H9 (cell line): ENCODE data around the gene HLA-DOB. TPM values are rescaled to one million over a fixed set of nuclear protein-coding genes. Genes with fewer than 3 reads are reported as not detected.

Experiments
- DNase-seq: peaks from one replicate; pipeline ENCODE4 v3.0.0-alpha.2; 2017
- H2AFZ ChIP-seq: one replicate; pipeline ENCODE4 v1.6.1; 2013; ENCODE audit warnings: mild to moderate bottlenecking, low read length, control low read depth, moderate library complexity
- H2AK5ac ChIP-seq: 2 replicates; pipeline ENCODE4 v1.6.1; 2013; ENCODE audit warnings: low read length, control low read depth, mixed read lengths; ENCODE audit not compliant: insufficient read length
- H2BK120ac ChIP-seq: one replicate; pipeline ENCODE4 v1.6.1; 2013; ENCODE audit warnings: low read depth, mild to moderate bottlenecking, low read length, control low read depth, inconsistent platforms; ENCODE audit not compliant: poor library complexity, severe bottlenecking
- H2BK12ac ChIP-seq: 2 replicates; pipeline ENCODE4 v1.6.1; 2013; ENCODE audit warnings: low read length, control low read depth, mixed read lengths, low read depth; ENCODE audit not compliant: insufficient read length
- H2BK15ac ChIP-seq: 2 replicates; pipeline ENCODE4 v1.6.1; 2013; ENCODE audit warnings: low read depth, low read length, control low read depth
- H2BK20ac ChIP-seq: one replicate; pipeline ENCODE4 v1.6.1; 2013; ENCODE audit warnings: low read depth, mild to moderate bottlenecking, low read length, control low read depth, inconsistent platforms; ENCODE audit not compliant: poor library complexity, severe bottlenecking
- H2BK5ac ChIP-seq: 2 replicates; pipeline ENCODE4 v1.6.1; 2013; ENCODE audit warnings: low read length, control low read depth, mixed read lengths; ENCODE audit not compliant: insufficient read length
- H3K14ac ChIP-seq: 2 replicates; pipeline ENCODE4 v1.6.1; 2013; ENCODE audit warnings: low read length, control low read depth; ENCODE audit not compliant: insufficient read depth
- H3K18ac ChIP-seq: 2 replicates; pipeline ENCODE4 v1.6.1; 2013; ENCODE audit warnings: low read depth, mild to moderate bottlenecking, mixed read lengths, low read length, control low read depth; ENCODE audit not compliant: insufficient read length
- H3K23ac ChIP-seq: 2 replicates; pipeline ENCODE4 v1.6.1; 2013; ENCODE audit warnings: low read length, control low read depth, mixed read lengths, low read depth; ENCODE audit not compliant: insufficient read length
- H3K23me2 ChIP-seq: 2 replicates; pipeline ENCODE4 v1.6.1; 2013; ENCODE audit warnings: low read depth, mild to moderate bottlenecking, mixed read lengths, low read length, control low read depth; ENCODE audit not compliant: insufficient read length, poor library complexity, severe bottlenecking
- H3K27ac ChIP-seq: 2 replicates; pipeline ENCODE4 v1.5.1; 2013; ENCODE audit warnings: low read length, control low read depth, mixed read lengths, low read depth; ENCODE audit not compliant: insufficient read length
- H3K27me3 ChIP-seq: 2 replicates; pipeline ENCODE4 v1.6.1; 2013; ENCODE audit warnings: low read length, control low read depth, inconsistent platforms; ENCODE audit not compliant: insufficient read depth
- H3K4ac ChIP-seq: 2 replicates; pipeline ENCODE4 v1.6.1; 2013; ENCODE audit warnings: low read depth, mild to moderate bottlenecking, control low read depth, inconsistent platforms, low read length, moderate library complexity
- H3K4me1 ChIP-seq: 2 replicates; pipeline ENCODE4 v1.6.1; 2013; ENCODE audit warnings: low read length, control low read depth, inconsistent platforms; ENCODE audit not compliant: insufficient read depth
- H3K4me2 ChIP-seq: 2 replicates; pipeline ENCODE4 v1.6.1; 2013; ENCODE audit warnings: low read length, control low read depth, mixed read lengths; ENCODE audit not compliant: insufficient read length, insufficient read depth
- H3K56ac ChIP-seq: 2 replicates; pipeline ENCODE4 v1.6.1; 2013; ENCODE audit warnings: low read depth, mild to moderate bottlenecking, mixed read lengths, low read length, control low read depth; ENCODE audit not compliant: insufficient read length
- H3K79me1 ChIP-seq: 2 replicates; pipeline ENCODE4 v1.6.1; 2013; ENCODE audit warnings: low read depth, mild to moderate bottlenecking, moderate library complexity, low read length, control low read depth, inconsistent platforms; ENCODE audit not compliant: insufficient read depth, poor library complexity, severe bottlenecking
- H3K79me2 ChIP-seq: 2 replicates; pipeline ENCODE4 v1.6.1; 2013; ENCODE audit warnings: low read length, control low read depth, inconsistent platforms; ENCODE audit not compliant: insufficient read depth
- H3K9ac ChIP-seq: 2 replicates; pipeline ENCODE4 v1.6.1; 2013; ENCODE audit warnings: low read length, control low read depth, mixed read lengths; ENCODE audit not compliant: insufficient read length; ENCODE audit errors: extremely low read depth
- H3K9me3 ChIP-seq: one replicate; pipeline ENCODE4 v1.6.1; 2013; ENCODE audit warnings: low read depth, low read length, inconsistent platforms; ENCODE audit not compliant: control insufficient read depth
- H3T11ph ChIP-seq: one replicate; pipeline ENCODE4 v1.6.1; 2013; ENCODE audit warnings: mild to moderate bottlenecking, low read length, control low read depth, inconsistent platforms
- H4K20me1 ChIP-seq: one replicate; pipeline ENCODE4 v1.6.1; 2013; ENCODE audit not compliant: control insufficient read depth, insufficient read length, insufficient read depth
- H4K5ac ChIP-seq: 2 replicates; pipeline ENCODE4 v1.6.1; 2013; ENCODE audit warnings: low read depth, mild to moderate bottlenecking, mixed read lengths, low read length, control low read depth; ENCODE audit not compliant: insufficient read length
- H4K8ac ChIP-seq: replicated peaks from 2 replicates; pipeline ENCODE4 v1.6.1; 2013; ENCODE audit warnings: low read length, control low read depth, mixed read lengths, low read depth; ENCODE audit not compliant: insufficient read length
- H4K91ac ChIP-seq: 2 replicates; pipeline ENCODE4 v1.6.1; 2013; ENCODE audit warnings: low read depth, mild to moderate bottlenecking, moderate library complexity, mixed read lengths, low read length, control low read depth; ENCODE audit not compliant: insufficient read length
- H3K27ac Mint-ChIP-seq, 3 experiments: 2 replicates in 2 of 3; 3 replicates in 1 of 3; pipeline ENCODE4 v1.8.0; 2020 to 2021; ENCODE audit warnings: mixed read lengths in 3 of 3, mild to moderate bottlenecking in 1 of 3, moderate library complexity in 1 of 3
- H3K27me3 Mint-ChIP-seq: 2 replicates; pipeline ENCODE4 v1.8.0; 2021; ENCODE audit warnings: low read depth, mild to moderate bottlenecking, moderate library complexity, mixed read lengths
- H3K36me3 Mint-ChIP-seq, 3 experiments: 2 replicates in 2 of 3; 3 replicates in 1 of 3; pipeline ENCODE4 v1.8.0; 2020 to 2021; ENCODE audit warnings: low read depth in 3 of 3, mixed read lengths in 3 of 3; ENCODE audit not compliant: insufficient read depth in 1 of 3
- H3K4me1 Mint-ChIP-seq, 2 experiments: 2 replicates each; pipeline ENCODE4 v1.8.0; 2020; ENCODE audit warnings: mixed read lengths in 2 of 2
- H3K4me3 Mint-ChIP-seq, 2 experiments: 2 replicates in 1 of 2; 3 replicates in 1 of 2; pipeline ENCODE4 v1.8.0; 2020 to 2021; ENCODE audit warnings: mild to moderate bottlenecking in 2 of 2, mixed read lengths in 2 of 2, moderate library complexity in 1 of 2
- H3K9me3 Mint-ChIP-seq, 2 experiments: 2 replicates in 1 of 2; 3 replicates in 1 of 2; pipeline ENCODE4 v1.8.0; 2020; ENCODE audit warnings: mild to moderate bottlenecking in 2 of 2, mixed read lengths in 2 of 2, moderate library complexity in 1 of 2
- CTCF ChIP-seq: fragments of 200-600 bp; sonication (generic); conservative IDR thresholded peaks from 3 replicates; pipeline ENCODE4 v1.8.0; 2021; ENCODE audit warnings: antibody characterized with exemption, mild to moderate bottlenecking
- WGBS: extraction: QIAGEN DNeasy Blood & Tissue Kit; methylation state at CpG from one replicate; pipeline ENCODE4 v1.1.7; 2013; ENCODE audit warnings: missing lambda C conversion rate, low lambda C conversion rate, mixed read lengths; ENCODE audit not compliant: insufficient read length; ENCODE audit errors: extremely low coverage; 5-methylcytosine and 5-hydroxymethylcytosine counted together
- total RNA-seq: library from RNA; stranded (reverse); gene quantifications from 2 replicates; pipeline ENCODE4 v1.2.1, GENCODE V29; 2021

The HLA-DOB gene
- total RNA-seq, 1 experiment from 2014 or later, result 0.20 TPM

DNA sequence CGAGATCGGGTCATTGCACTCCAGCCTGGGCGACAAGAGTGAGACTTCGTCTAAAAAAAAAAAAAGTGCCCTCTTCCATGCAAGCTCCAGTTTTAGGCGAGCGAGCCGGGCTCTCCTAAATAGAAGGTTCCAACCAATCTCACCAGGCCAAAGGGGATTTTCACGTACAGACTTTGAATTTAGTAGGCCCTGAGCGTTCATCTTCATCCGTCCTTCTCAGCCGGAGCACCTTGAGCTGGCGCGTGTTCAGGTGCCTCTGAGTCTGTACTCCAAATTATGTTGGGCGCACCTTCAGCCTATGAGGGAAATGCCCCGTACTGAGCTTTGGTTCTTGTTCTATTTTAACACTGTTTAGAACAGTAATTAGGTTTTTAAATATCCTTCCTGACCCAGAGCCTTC lies 22.6 kb upstream of the HLA-DOB start:
- Mint-ChIP-seq H3K27me3 (peaks cover 27% of the 10 kb centered on the region), H3K9me3 (no peaks in the 10 kb centered on the region), H3K27ac (no peak overlapping the region), H3K4me1 (peaks cover 5 to 10% of the 10 kb centered on the region in 2 experiments), H3K4me3 (no peak overlapping the region), H3K36me3 (peaks cover under 1 to 25% (median 10%) of the 10 kb centered on the region in 3 experiments; a peak in 6 of 7 replicates)
- Histone ChIP-seq H4K5ac (no peak overlapping the region), H4K8ac (no peak overlapping the region), H3K4ac (no peak overlapping the region), H4K91ac (no peak overlapping the region), H3K79me2 (no peaks in the 10 kb centered on the region), H2BK120ac (no peak overlapping the region), H3K9ac (no peak overlapping the region), H2BK15ac (no peak overlapping the region), H2BK5ac (no peak overlapping the region), H3K56ac (no peak overlapping the region), H3K9me3 (no peaks in the 10 kb centered on the region), H3K14ac (no peak overlapping the region), H3T11ph (no peak overlapping the region), H3K4me1 (peaks cover 4% of the 10 kb centered on the region; the same call in 1 of the 2 replicates), H3K4me2 (no peak overlapping the region), H3K27ac (no peak overlapping the region), H3K27me3 (no peaks in the 10 kb centered on the region), H2BK20ac (no peak overlapping the region), H2AFZ (no peak overlapping the region), H2BK12ac (no peak overlapping the region), H3K79me1 (no peaks in the 10 kb centered on the region), H4K20me1 (no peaks in the 10 kb centered on the region), H3K23ac (no peak overlapping the region), H3K23me2 (peaks cover 16% of the 10 kb centered on the region), H2AK5ac (no peak overlapping the region), H3K18ac (no peak overlapping the region)
- no CpG with 5 or more reads among the region's 15 CpGs for WGBS
- TF ChIP-seq CTCF, result no peak
- no peak for DNase-seq
